Mammary epithelial cell (primary cell): ENCODE measurements around the gene MAML3.

Experiments
- EZH2 ChIP-seq: IDR thresholded peaks from 2 replicates; pipeline ENCODE4 v1.6.1; 2012; ENCODE audit warnings: low read length, inconsistent platforms, borderline replicate concordance
- TF ChIP-seq, protein P1 (sequence below), 2 donors: IDR thresholded peaks in 1 of 2; conservative IDR thresholded peaks in 1 of 2; 2 replicates each; pipeline ENCODE4 v1.5.1; 2011 to 2012; ENCODE audit warnings: inconsistent platforms in 2 of 2, low read length in 2 of 2, mild to moderate bottlenecking in 2 of 2, control low read depth in 1 of 2, low read depth in 1 of 2; ENCODE audit not compliant: insufficient read depth in 1 of 2; ENCODE audit errors: extremely low read depth in 1 of 2

DNA sequence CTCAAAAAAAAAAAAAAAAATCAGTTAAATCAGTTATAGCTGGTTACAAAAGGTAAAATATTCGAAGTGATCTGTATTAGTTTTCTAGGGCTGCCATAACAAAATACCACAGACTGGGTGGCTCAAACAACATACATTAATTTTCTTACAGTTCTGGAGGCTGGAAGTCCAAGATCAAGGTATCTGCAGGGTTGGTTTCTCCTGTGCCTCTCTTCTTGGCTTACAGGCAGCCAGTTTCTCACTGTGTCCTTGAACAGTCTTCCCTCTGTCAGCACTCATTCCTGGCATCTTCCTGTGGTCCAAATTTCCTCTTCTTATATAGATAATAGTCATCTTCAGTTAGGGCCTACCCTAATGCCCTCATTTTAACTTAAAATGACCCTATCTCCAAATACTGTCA is 248.5 kb downstream of the MAML3 start:
- TF ChIP-seq, protein P1, sequence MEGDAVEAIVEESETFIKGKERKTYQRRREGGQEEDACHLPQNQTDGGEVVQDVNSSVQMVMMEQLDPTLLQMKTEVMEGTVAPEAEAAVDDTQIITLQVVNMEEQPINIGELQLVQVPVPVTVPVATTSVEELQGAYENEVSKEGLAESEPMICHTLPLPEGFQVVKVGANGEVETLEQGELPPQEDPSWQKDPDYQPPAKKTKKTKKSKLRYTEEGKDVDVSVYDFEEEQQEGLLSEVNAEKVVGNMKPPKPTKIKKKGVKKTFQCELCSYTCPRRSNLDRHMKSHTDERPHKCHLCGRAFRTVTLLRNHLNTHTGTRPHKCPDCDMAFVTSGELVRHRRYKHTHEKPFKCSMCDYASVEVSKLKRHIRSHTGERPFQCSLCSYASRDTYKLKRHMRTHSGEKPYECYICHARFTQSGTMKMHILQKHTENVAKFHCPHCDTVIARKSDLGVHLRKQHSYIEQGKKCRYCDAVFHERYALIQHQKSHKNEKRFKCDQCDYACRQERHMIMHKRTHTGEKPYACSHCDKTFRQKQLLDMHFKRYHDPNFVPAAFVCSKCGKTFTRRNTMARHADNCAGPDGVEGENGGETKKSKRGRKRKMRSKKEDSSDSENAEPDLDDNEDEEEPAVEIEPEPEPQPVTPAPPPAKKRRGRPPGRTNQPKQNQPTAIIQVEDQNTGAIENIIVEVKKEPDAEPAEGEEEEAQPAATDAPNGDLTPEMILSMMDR (conservative IDR thresholded peaks at IDR 0.05 in 1 of 2, IDR thresholded peaks at IDR 0.05 in 1 of 2; ENCODE audit: extremely low read depth in 1 of 2, insufficient read depth in 1 of 2, low read depth in 1 of 2, low read length in 2 of 2): no peak
- TF ChIP-seq EZH2: no peak
